Mammary epithelial cell (primary cell): ENCODE data around the gene RPP30.

Source experiments
- CTCF ChIP-seq, 2 donors: IDR thresholded peaks in 1 of 2; conservative IDR thresholded peaks in 1 of 2; 2 replicates each; pipeline ENCODE4 v1.5.1; 2011 to 2012; ENCODE audit warnings: inconsistent platforms in 2 of 2, low read length in 2 of 2, mild to moderate bottlenecking in 2 of 2, control low read depth in 1 of 2, low read depth in 1 of 2; ENCODE audit not compliant: insufficient read depth in 1 of 2; ENCODE audit errors: extremely low read depth in 1 of 2
- EZH2 ChIP-seq: IDR thresholded peaks from 2 replicates; pipeline ENCODE4 v1.6.1; 2012; ENCODE audit warnings: low read length, inconsistent platforms, borderline replicate concordance

GRCh38 chr10:90856261-90856660 lies 15.5 kb upstream of the RPP30 start:
- TF ChIP-seq CTCF (conservative IDR thresholded peaks at IDR 0.05 in 1 of 2, IDR thresholded peaks at IDR 0.05 in 1 of 2; ENCODE audit: extremely low read depth in 1 of 2, insufficient read depth in 1 of 2, low read depth in 1 of 2, low read length in 2 of 2) (no peak), EZH2 (no peak)
